Activated T-helper 1 cell treated with anti-CD3 and anti-CD28 coated beads, Interleukin-12 subunit alpha, Interleukin-12 subunit beta, Interleukin-2, Interleukin-4 antibody, amounts not matched to agents 30 ng/mL and 10 ng/mL and 1 ng/mL, durations not matched to agents 14 hours and 24 hours and 36 hours (primary cell): ENCODE results near the gene CST9L. TPM values are rescaled to one million over a fixed set of nuclear protein-coding genes. Genes with fewer than 3 reads are reported as not detected.

ENCODE experiments used
- DNase-seq: peaks from one replicate; pipeline ENCODE4 v3.0.0; 2021; ENCODE audit warnings: low spot score
- H3K27ac Mint-ChIP-seq: one replicate; pipeline ENCODE4 v1.8.0; 2021; ENCODE audit warnings: mild to moderate bottlenecking, mixed read lengths
- H3K27me3 Mint-ChIP-seq: one replicate; pipeline ENCODE4 v1.8.0; 2022; ENCODE audit warnings: mild to moderate bottlenecking, moderate library complexity, mixed read lengths; ENCODE audit not compliant: insufficient read depth
- H3K36me3 Mint-ChIP-seq: one replicate; pipeline ENCODE4 v1.8.0; 2021; ENCODE audit warnings: low read depth, mixed read lengths
- H3K4me1 Mint-ChIP-seq: one replicate; pipeline ENCODE4 v1.8.0; 2021; ENCODE audit warnings: low read depth, mixed read lengths
- H3K4me3 Mint-ChIP-seq: one replicate; pipeline ENCODE4 v1.8.0; 2021; ENCODE audit warnings: mild to moderate bottlenecking, moderate library complexity, mixed read lengths
- H3K9me3 Mint-ChIP-seq: one replicate; pipeline ENCODE4 v1.8.0; 2021; ENCODE audit warnings: mixed read lengths
- intact Hi-C: fragments of 100-400 bp; cut with micrococcal nuclease; formaldehyde crosslinking; loops from one replicate; pipeline ENCODE4 v1.15.1; 2024
- total RNA-seq: library from RNA; stranded (reverse); gene quantifications from 2 replicates; pipeline ENCODE4 v1.2.3, GENCODE V29; 2022

The CST9L gene
- total RNA-seq, 1 donor from 2014 or later: not detected

GRCh38 chr20:23602241-23602640 is 34.0 kb upstream of the CST9L start:
- DNase-seq: no peak
- no peak overlapping the region for H3K4me3 Mint-ChIP-seq
- H3K4me1 Mint-ChIP-seq: no peaks in the 10 kb centered on the region
- intact Hi-C loops: no loop called here
- no peaks in the 10 kb centered on the region for H3K9me3 Mint-ChIP-seq
- no peak overlapping the region for H3K27ac Mint-ChIP-seq
- H3K36me3 Mint-ChIP-seq: no peaks in the 10 kb centered on the region
- H3K27me3 Mint-ChIP-seq: peaks cover 2% of the 10 kb centered on the region

- Mint-ChIP-seq H3K9me3 (no peaks in the 10 kb centered on the region), H3K27me3 (peaks cover 2% of the 10 kb centered on the region)
Measured at GRCh38 chr20:23601715-23602114, 33.4 kb upstream of the CST9L start.

GRCh38 chr20:23598481-23598880 is 30.2 kb upstream of the CST9L start:
- H3K9me3 Mint-ChIP-seq: no peaks in the 10 kb centered on the region
- DNase-seq: no peak
- H3K36me3 Mint-ChIP-seq: no peaks in the 10 kb centered on the region
- H3K4me1 Mint-ChIP-seq: no peaks in the 10 kb centered on the region
- H3K27me3 Mint-ChIP-seq: peaks cover 2% of the 10 kb centered on the region
- H3K27ac Mint-ChIP-seq: no peak overlapping the region
- no peak overlapping the region for H3K4me3 Mint-ChIP-seq
- intact Hi-C loops: no loop called here

More at GRCh38 chr20:23601715-23602114, 33.4 kb upstream of the CST9L start:
- Mint-ChIP-seq H3K36me3 (no peaks in the 10 kb centered on the region), H3K4me1 (no peaks in the 10 kb centered on the region), H3K4me3 (no peak overlapping the region), H3K27ac (no peak overlapping the region)
- DNase-seq: no peak
- intact Hi-C loops: no loop called here

GRCh38 chr20:23596579-23597250 is 28.4 kb upstream of the CST9L start:
- Mint-ChIP-seq H3K9me3 (no peaks in the 10 kb centered on the region), H3K4me3 (no peak overlapping the region), H3K36me3 (no peaks in the 10 kb centered on the region), H3K4me1 (no peaks in the 10 kb centered on the region), H3K27ac (no peak overlapping the region), H3K27me3 (peaks cover 2% of the 10 kb centered on the region)
- DNase-seq: no peak
- intact Hi-C loops: no loop called here

GRCh38 chr20:23595941-23596340 is 27.7 kb upstream of the CST9L start:
- Mint-ChIP-seq H3K36me3 (no peaks in the 10 kb centered on the region), H3K9me3 (no peaks in the 10 kb centered on the region), H3K27ac (no peak overlapping the region), H3K27me3 (peaks cover 2% of the 10 kb centered on the region), H3K4me1 (no peaks in the 10 kb centered on the region), H3K4me3 (no peak overlapping the region)
- DNase-seq: no peak
- intact Hi-C loops: no loop called here

GRCh38 chr20:23588434-23589403 is 20.4 kb upstream of the CST9L start:
- DNase-seq: no peak
- Mint-ChIP-seq H3K4me1 (no peaks in the 10 kb centered on the region), H3K27ac (no peak overlapping the region), H3K36me3 (no peaks in the 10 kb centered on the region), H3K27me3 (peaks cover 2% of the 10 kb centered on the region), H3K4me3 (no peak overlapping the region), H3K9me3 (no peaks in the 10 kb centered on the region)
- intact Hi-C loops: no loop called here

GRCh38 chr20:23587631-23588030 is 19.3 kb upstream of the CST9L start:
- H3K36me3 Mint-ChIP-seq: no peaks in the 10 kb centered on the region
- no peak overlapping the region for H3K27ac Mint-ChIP-seq
- H3K4me1 Mint-ChIP-seq: no peaks in the 10 kb centered on the region
- no peaks in the 10 kb centered on the region for H3K9me3 Mint-ChIP-seq
- intact Hi-C loops: no loop called here
- DNase-seq: no peak
- no peak overlapping the region for H3K4me3 Mint-ChIP-seq
- peaks cover 2% of the 10 kb centered on the region for H3K27me3 Mint-ChIP-seq

- Mint-ChIP-seq H3K4me1 (no peaks in the 10 kb centered on the region), H3K4me3 (no peak overlapping the region), H3K36me3 (no peaks in the 10 kb centered on the region), H3K27me3 (peaks cover 2% of the 10 kb centered on the region), H3K27ac (no peak overlapping the region), H3K9me3 (no peaks in the 10 kb centered on the region)
- intact Hi-C loops: no loop called here
- no peak for DNase-seq
Measured at GRCh38 chr20:23586735-23587525, 18.6 kb upstream of the CST9L start.

GRCh38 chr20:23585808-23586734 is 17.8 kb upstream of the CST9L start:
- Mint-ChIP-seq H3K27me3 (peaks cover 2% of the 10 kb centered on the region), H3K4me1 (no peaks in the 10 kb centered on the region), H3K36me3 (no peaks in the 10 kb centered on the region), H3K27ac (no peak overlapping the region), H3K4me3 (no peak overlapping the region), H3K9me3 (no peaks in the 10 kb centered on the region)
- no peak for DNase-seq
- intact Hi-C loops: no loop called here

- Mint-ChIP-seq H3K27ac (no peak overlapping the region), H3K4me3 (no peak overlapping the region), H3K36me3 (no peaks in the 10 kb centered on the region), H3K4me1 (no peaks in the 10 kb centered on the region), H3K27me3 (peaks cover 2% of the 10 kb centered on the region), H3K9me3 (no peaks in the 10 kb centered on the region)
- no peak for DNase-seq
- intact Hi-C loops: no loop called here
Measured at GRCh38 chr20:23585449-23585807, 17.1 kb upstream of the CST9L start.

GRCh38 chr20:23584434-23585199 is 16.3 kb upstream of the CST9L start:
- intact Hi-C loops: no loop called here
- H3K9me3 Mint-ChIP-seq: no peaks in the 10 kb centered on the region
- H3K4me3 Mint-ChIP-seq: no peak overlapping the region
- peaks cover 2% of the 10 kb centered on the region for H3K27me3 Mint-ChIP-seq
- no peaks in the 10 kb centered on the region for H3K36me3 Mint-ChIP-seq
- H3K4me1 Mint-ChIP-seq: no peaks in the 10 kb centered on the region
- DNase-seq: no peak
- H3K27ac Mint-ChIP-seq: no peak overlapping the region
